ENCODE data around the gene MOB3A.
"Not testable (repeated sequence)": the region's sequence is repeated elsewhere in the genome, so short reads cannot be mapped to it uniquely, and the experiment has no call there.

MOB3A gene

GRCh38 chr19:2045501-2046045 lies 50.6 kb downstream of the MOB3A start:
- DNase-seq: no peak

GRCh38 chr19:2044709-2045500 lies 51.2 kb downstream of the MOB3A start:
- DNase-seq: no peak

DNA sequence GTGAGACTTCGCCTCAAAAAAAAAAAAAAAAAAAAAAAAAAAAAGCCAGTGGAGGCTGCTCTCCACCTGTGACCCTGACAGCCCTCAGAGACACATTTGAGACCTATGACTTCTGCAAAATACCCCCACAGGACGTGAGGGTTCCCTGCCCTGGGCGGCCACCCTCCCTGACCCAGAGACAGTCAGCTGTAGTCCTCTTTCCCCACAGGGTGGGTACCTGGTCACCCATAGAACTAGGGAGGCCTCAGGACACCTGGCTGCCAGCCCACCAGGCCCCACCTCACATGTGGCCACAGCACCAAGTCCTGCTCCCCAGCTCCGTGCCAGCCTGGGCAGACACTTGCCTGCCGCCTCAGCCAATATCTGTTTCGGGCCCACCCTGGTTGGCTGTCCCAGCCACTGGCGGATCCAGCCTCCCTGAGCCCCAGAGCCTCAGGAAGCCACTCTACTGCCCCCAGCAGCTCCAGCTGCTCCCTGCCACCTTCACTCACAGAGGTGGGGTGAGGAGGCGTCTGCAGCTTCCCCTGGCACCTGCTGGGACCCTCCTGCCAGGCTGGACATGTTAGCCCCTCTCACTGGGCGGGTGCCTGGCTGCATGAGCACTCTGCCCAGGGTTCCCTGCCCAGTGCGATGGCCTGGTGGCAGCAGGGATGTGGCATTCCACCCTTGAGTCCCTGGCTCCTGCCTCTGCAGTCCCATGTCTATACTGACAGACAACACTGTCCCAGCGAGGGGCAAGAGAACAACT lies 52.0 kb downstream of the MOB3A start:
- no peak for DNase-seq

DNA sequence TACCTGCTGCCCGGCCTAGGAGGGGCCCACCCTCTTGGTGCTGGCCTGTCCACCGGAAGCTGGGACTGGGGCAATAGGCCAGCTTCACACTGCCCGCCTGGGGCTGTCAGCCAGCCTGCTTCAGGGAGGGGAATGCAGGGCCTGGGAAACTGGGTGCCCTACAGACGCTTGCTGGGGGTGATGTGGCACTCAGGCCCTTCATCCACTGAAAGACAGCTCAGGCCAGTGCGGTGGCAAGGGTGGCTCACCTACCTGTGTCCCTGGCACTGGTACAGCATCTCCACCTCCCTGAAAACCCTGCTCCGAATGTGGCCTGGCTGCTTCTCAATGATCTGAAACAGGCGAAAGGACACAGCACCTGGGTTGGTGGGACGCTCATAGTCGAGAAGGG lies 52.9 kb downstream of the MOB3A start:
- DNase-seq: no peak

- no peak for DNase-seq
Measured at GRCh38 chr19:2042485-2043250, 53.5 kb downstream of the MOB3A start.

GRCh38 chr19:2041683-2042484 lies 54.2 kb downstream of the MOB3A start:
- DNase-seq: no peak

GRCh38 chr19:2041433-2041682 lies 54.8 kb downstream of the MOB3A start:
- no peak for DNase-seq

DNA sequence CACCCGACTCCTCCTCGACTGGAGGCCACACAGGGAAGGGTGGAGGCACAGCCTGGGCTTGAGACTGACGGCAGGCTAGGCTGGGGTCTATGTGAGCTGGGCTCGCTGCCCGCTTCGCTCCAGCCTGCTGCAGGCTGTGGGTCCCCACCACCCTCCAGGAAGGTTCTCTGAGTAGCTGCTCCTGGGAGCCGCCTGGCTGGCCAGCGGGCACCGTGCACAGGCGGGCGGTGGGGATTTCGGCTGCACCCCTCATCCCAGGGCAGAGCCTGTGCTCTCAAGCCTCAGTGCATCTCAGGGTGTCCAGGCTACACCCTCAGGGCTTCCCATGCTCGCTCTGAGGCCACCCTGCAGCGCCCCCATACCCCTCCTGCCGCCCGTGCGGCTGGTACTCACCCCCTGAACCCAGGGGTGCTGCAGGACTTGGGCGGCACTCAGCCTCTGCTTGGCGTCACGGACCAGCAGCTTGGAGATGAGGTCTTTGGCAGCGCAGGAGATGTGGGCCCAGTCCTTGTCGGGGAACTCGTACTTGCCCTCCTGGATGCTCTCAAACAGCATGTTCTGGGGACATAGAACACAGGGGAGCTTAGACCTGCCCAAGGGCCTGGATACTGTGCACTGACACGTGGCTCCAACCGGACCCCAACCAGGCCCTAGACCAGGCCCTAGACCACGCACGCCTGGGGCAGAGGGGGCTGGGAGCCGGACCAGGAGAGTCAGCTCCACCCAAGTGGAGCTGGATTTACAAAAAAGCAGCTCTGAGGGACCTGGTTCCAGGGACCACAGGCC lies 55.3 kb downstream of the MOB3A start:
- DNase-seq: no peak

GRCh38 chr19:2039959-2040646 lies 56.0 kb downstream of the MOB3A start:
- no peak for DNase-seq

- DNase-seq: no peak
Measured at GRCh38 chr19:2039089-2039958, 56.8 kb downstream of the MOB3A start.

DNA sequence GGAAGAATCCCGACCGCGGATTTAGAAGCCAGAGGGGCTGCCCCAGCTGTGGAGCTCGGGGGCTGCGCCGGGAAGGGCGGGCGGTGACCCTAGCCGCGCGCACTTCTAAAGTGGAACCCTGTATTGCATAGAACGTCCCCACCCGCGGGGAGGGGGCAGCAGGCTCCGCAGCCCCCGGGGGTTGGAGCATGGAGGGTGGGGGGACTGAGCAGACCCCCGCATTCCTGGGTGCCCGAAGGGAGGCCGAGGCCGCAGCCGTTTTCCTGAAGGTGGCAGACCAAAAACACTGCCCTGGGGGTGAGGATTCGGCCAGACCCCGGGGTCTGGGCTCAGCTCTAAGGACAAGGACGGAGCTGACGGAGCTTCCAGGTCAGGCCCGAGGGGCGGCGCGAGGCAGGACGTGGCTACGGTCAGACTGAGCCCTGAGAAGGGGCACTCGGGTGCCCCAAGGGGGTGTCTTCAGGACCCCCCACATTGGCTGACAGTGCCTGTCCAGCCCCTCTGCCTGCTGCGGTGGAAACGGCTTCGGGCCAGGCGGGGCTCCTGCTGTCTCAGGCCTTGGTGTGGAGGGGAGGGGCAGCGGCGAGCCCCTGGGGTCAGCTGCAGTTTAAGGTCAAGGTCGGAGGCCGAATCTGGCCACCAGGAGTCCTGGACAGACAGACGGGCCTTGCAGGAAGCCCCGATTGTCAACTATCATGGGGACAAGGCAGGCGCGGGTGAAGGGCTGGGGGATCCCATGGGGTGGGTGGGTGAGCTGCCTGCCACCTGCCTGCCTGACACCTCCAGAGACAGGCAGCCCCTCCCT lies 57.6 kb downstream of the MOB3A start:
- DNase-seq: no peak

GRCh38 chr19:2037651-2038255 lies 58.4 kb downstream of the MOB3A start:
- DNase-seq: no peak

- DNase-seq: no peak
Measured at GRCh38 chr19:2036424-2036823, 59.7 kb downstream of the MOB3A start.

DNA sequence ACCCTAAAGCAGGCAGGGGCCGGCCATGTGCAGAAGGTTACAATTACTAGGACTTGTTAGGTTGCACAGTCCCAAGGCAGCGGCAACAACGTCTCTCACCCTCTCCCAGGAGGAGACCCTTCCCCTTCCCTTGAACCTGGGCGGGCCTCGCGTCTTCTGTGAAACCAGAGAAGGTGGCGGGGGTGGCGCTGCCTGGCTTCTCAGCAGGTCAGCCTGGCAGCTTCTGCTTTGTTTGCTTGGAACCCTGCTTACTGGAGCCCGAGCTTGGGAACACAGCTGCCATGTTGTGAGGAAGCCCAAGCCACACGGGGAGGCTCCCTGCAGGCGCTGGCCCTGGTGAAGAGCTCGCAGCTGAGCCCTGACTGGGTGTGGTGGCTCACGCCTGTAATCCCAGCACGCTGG lies 60.5 kb downstream of the MOB3A start:
- DNase-seq: no peak

- no peak for DNase-seq
Measured at GRCh38 chr19:2034729-2035589, 61.2 kb downstream of the MOB3A start.

DNA sequence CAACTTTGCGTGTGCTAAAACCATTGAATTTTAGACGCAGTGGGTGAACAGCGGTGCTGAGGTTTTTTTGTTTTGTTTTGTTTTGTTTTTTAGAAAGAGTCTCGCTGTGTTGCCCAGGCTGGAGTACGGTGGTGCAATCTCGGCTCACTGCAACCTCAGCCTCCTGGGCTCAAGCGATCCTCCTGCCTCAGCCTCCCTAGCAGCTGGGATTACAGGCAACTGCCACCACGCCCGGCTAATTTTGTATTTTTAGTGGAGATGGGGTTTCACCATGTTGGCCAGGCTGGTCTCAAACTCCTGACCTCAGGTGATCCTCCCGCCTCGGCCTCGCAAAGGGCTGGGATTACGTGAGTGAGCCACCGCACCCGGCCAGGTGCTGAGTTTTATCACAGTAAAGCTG lies 61.9 kb downstream of the MOB3A start:
- DNase-seq: not testable (repeated sequence)

GRCh38 chr19:2033825-2034159 lies 62.3 kb downstream of the MOB3A start:
- no peak for DNase-seq
